HepG2 (cell line): ENCODE data around the gene NINL. TPM values are rescaled to one million over a fixed set of nuclear protein-coding genes. Genes with fewer than 3 reads are reported as not detected.
A peak's percentile ranks its signal among the peaks of the same experiment; 100 is the strongest.

ENCODE experiments used
- MAFF ChIP-seq: IDR thresholded peaks from 2 replicates; pipeline ENCODE4 v1.6.1; 2011; ENCODE audit warnings: low read depth, low read length, improper control_type of control experiment
- MED1 ChIP-seq: sonication (generic); formaldehyde crosslinking; IDR thresholded peaks from 2 replicates; pipeline ENCODE4 v1.4.0; 2020; ENCODE audit warnings: missing genetic modification reagents
- POLR2A ChIP-seq, 2 experiments: IDR thresholded peaks; 2 replicates each; pipeline ENCODE4 v1.6.1; 2011; ENCODE audit warnings: low read depth in 2 of 2, low read length in 2 of 2, mild to moderate bottlenecking in 1 of 2, moderate library complexity in 1 of 2; ENCODE audit not compliant: insufficient read depth in 1 of 2
- SOX13 ChIP-seq, 3 experiments: fragments of 450-650 bp in 1 of 3; sonication (generic) in 1 of 3; formaldehyde crosslinking in 1 of 3; IDR thresholded peaks in 2 of 3; conservative IDR thresholded peaks in 1 of 3; 2 replicates each; pipeline versions ENCODE4 v1.5.0 to v1.6.1; 2016 to 2020; ENCODE audit warnings: antibody characterized with exemption in 1 of 3, mild to moderate bottlenecking in 1 of 3, missing compliant biosample characterization in 1 of 3, missing genetic modification reagents in 1 of 3, moderate library complexity in 1 of 3
- ZC3H13 ChIP-seq: sonication (generic); formaldehyde crosslinking; IDR thresholded peaks from 2 replicates; pipeline ENCODE4 v1.8.1; 2023; ENCODE audit warnings: mild to moderate bottlenecking, missing genetic modification reagents, moderate library complexity
- ZNF160 ChIP-seq: sonication (generic); formaldehyde crosslinking; IDR thresholded peaks from 2 replicates; pipeline ENCODE4 v1.8.0; 2022; ENCODE audit warnings: mild to moderate bottlenecking, inconsistent platforms, missing genetic modification reagents
- ZNF333 ChIP-seq: sonication (generic); formaldehyde crosslinking; IDR thresholded peaks from 2 replicates; pipeline ENCODE4 v1.4.0; 2020; ENCODE audit warnings: mild to moderate bottlenecking, missing genetic modification reagents, borderline replicate concordance
- ZNF572 ChIP-seq: sonication (generic); formaldehyde crosslinking; IDR thresholded peaks from 2 replicates; pipeline ENCODE4 v1.5.1; 2020; ENCODE audit warnings: mild to moderate bottlenecking, missing genetic modification reagents
- ZNF589 ChIP-seq: sonication (generic); formaldehyde crosslinking; conservative IDR thresholded peaks from 2 replicates; pipeline ENCODE4 v1.8.0; 2022; ENCODE audit warnings: mild to moderate bottlenecking, moderate library complexity, missing genetic modification reagents
- ZNF737 ChIP-seq: sonication (generic); formaldehyde crosslinking; IDR thresholded peaks from 2 replicates; pipeline ENCODE4 v1.5.0; 2020; ENCODE audit warnings: missing genetic modification reagents, mild to moderate bottlenecking, borderline replicate concordance
- polyA plus RNA-seq, 8 experiments: library from polyadenylated mRNA; depleted of rRNA in 3 of 8; stranded (reverse) in 7 of 8; unstranded in 1 of 8; fragments of >200 nt; fragmentation: Illumina TruSeq in 4 of 8; extraction: Trizol in 4 of 8; gene quantifications; 2 replicates each; pipeline versions ENCODE4 v1.2.1 to v1.2.3, GENCODE V29; 2011 to 2016; ENCODE audit warnings: low read depth in 4 of 8, missing spikeins in 1 of 8, mixed read lengths in 1 of 8; ENCODE audit not compliant: insufficient read depth in 1 of 8
- total RNA-seq, 5 experiments: library from RNA; depleted of rRNA; stranded (reverse); fragments of >200 nt; fragmentation: Illumina TruSeq; extraction: Trizol; gene quantifications; 2 replicates each; pipeline ENCODE4 v1.2.3, GENCODE V29; 2016; ENCODE audit warnings: low read depth in 1 of 5
- TF ChIP-seq, protein P1 (sequence below): sonication (generic); formaldehyde crosslinking; IDR thresholded peaks from 2 replicates; pipeline ENCODE4 v1.4.0; 2020; ENCODE audit warnings: missing genetic modification reagents
- TF ChIP-seq, protein P2 (sequence below): sonication (generic); formaldehyde crosslinking; IDR thresholded peaks from 2 replicates; pipeline ENCODE4 v1.5.0; 2020; ENCODE audit warnings: mild to moderate bottlenecking, missing genetic modification reagents, moderate library complexity
- TF ChIP-seq, protein P3 (sequence below): sonication (generic); formaldehyde crosslinking; IDR thresholded peaks from 2 replicates; pipeline ENCODE4 v1.5.1; 2020; ENCODE audit warnings: missing genetic modification reagents, mild to moderate bottlenecking, borderline replicate concordance
- TF ChIP-seq, protein P4 (sequence below): sonication (generic); formaldehyde crosslinking; IDR thresholded peaks from 2 replicates; pipeline ENCODE4 v1.5.1; 2020; ENCODE audit warnings: mild to moderate bottlenecking, missing genetic modification reagents, moderate library complexity
- TF ChIP-seq, protein P5 (sequence below): sonication (generic); formaldehyde crosslinking; IDR thresholded peaks from 2 replicates; pipeline ENCODE4 v1.4.0; 2020; ENCODE audit warnings: mild to moderate bottlenecking, missing genetic modification reagents

The NINL gene
- total and polyA plus RNA-seq, 2 of the 13 experiments (the other 11 are each of a cell fraction or from before 2014, with no cell fraction given), result 32.3 to 34.3 TPM

DNA sequence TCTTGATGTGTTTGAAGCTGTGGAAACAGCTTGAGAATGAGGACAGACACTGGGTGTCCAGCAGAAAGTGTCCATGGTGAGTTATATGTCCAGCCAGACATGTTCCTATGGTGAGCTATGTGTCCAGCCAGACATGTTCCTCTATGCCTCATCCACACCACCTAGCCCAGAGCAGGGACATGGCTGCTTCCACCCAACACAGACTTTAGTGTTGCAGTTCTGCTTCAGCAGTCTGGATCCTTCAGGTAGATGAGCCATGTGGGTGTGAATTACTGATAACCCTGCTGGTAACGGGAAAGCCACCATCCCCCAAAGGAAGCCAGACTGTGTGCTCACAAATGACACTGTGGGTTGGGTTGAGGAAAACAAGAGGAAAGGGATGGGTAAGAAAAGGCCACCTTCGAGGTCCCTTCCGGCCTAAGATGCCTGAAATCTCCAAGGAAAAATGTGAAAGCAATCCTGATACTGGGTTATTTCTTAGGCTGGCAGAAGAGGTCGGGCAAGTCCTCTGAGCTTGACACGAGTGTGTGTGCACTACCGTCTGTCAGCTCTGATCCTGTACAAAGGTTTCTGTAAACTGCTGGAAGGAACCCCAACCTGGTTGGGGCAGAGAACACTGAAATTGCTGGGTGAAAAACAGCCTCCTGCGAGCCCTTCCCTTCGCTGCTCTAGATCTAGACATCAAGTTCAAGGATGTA, 77.8 kb downstream of the NINL start (continued):
- TF ChIP-seq, protein P1, sequence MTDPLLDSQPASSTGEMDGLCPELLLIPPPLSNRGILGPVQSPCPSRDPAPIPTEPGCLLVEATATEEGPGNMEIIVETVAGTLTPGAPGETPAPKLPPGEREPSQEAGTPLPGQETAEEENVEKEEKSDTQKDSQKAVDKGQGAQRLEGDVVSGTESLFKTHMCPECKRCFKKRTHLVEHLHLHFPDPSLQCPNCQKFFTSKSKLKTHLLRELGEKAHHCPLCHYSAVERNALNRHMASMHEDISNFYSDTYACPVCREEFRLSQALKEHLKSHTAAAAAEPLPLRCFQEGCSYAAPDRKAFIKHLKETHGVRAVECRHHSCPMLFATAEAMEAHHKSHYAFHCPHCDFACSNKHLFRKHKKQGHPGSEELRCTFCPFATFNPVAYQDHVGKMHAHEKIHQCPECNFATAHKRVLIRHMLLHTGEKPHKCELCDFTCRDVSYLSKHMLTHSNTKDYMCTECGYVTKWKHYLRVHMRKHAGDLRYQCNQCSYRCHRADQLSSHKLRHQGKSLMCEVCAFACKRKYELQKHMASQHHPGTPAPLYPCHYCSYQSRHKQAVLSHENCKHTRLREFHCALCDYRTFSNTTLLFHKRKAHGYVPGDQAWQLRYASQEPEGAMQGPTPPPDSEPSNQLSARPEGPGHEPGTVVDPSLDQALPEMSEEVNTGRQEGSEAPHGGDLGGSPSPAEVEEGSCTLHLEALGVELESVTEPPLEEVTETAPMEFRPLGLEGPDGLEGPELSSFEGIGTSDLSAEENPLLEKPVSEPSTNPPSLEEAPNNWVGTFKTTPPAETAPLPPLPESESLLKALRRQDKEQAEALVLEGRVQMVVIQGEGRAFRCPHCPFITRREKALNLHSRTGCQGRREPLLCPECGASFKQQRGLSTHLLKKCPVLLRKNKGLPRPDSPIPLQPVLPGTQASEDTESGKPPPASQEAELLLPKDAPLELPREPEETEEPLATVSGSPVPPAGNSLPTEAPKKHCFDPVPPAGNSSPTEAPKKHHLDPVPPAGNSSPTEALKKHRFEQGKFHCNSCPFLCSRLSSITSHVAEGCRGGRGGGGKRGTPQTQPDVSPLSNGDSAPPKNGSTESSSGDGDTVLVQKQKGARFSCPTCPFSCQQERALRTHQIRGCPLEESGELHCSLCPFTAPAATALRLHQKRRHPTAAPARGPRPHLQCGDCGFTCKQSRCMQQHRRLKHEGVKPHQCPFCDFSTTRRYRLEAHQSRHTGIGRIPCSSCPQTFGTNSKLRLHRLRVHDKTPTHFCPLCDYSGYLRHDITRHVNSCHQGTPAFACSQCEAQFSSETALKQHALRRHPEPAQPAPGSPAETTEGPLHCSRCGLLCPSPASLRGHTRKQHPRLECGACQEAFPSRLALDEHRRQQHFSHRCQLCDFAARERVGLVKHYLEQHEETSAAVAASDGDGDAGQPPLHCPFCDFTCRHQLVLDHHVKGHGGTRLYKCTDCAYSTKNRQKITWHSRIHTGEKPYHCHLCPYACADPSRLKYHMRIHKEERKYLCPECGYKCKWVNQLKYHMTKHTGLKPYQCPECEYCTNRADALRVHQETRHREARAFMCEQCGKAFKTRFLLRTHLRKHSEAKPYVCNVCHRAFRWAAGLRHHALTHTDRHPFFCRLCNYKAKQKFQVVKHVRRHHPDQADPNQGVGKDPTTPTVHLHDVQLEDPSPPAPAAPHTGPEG (CRISPR knock-in tag), result peak; percentile 16; the same call in 1 of the 2 replicates
- no peak for TF ChIP-seq MAFF
- TF ChIP-seq, protein P2, sequence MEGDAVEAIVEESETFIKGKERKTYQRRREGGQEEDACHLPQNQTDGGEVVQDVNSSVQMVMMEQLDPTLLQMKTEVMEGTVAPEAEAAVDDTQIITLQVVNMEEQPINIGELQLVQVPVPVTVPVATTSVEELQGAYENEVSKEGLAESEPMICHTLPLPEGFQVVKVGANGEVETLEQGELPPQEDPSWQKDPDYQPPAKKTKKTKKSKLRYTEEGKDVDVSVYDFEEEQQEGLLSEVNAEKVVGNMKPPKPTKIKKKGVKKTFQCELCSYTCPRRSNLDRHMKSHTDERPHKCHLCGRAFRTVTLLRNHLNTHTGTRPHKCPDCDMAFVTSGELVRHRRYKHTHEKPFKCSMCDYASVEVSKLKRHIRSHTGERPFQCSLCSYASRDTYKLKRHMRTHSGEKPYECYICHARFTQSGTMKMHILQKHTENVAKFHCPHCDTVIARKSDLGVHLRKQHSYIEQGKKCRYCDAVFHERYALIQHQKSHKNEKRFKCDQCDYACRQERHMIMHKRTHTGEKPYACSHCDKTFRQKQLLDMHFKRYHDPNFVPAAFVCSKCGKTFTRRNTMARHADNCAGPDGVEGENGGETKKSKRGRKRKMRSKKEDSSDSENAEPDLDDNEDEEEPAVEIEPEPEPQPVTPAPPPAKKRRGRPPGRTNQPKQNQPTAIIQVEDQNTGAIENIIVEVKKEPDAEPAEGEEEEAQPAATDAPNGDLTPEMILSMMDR (CRISPR knock-in tag), result peak; percentile 45
- peak; percentile 65; the same call in 1 of the 2 replicates for TF ChIP-seq ZNF333
- no peak for TF ChIP-seq ZNF160 (CRISPR knock-in tag)
- TF ChIP-seq, protein P3, sequence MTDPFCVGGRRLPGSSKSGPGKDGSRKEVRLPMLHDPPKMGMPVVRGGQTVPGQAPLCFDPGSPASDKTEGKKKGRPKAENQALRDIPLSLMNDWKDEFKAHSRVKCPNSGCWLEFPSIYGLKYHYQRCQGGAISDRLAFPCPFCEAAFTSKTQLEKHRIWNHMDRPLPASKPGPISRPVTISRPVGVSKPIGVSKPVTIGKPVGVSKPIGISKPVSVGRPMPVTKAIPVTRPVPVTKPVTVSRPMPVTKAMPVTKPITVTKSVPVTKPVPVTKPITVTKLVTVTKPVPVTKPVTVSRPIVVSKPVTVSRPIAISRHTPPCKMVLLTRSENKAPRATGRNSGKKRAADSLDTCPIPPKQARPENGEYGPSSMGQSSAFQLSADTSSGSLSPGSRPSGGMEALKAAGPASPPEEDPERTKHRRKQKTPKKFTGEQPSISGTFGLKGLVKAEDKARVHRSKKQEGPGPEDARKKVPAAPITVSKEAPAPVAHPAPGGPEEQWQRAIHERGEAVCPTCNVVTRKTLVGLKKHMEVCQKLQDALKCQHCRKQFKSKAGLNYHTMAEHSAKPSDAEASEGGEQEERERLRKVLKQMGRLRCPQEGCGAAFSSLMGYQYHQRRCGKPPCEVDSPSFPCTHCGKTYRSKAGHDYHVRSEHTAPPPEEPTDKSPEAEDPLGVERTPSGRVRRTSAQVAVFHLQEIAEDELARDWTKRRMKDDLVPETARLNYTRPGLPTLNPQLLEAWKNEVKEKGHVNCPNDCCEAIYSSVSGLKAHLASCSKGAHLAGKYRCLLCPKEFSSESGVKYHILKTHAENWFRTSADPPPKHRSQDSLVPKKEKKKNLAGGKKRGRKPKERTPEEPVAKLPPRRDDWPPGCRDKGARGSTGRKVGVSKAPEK, result no peak
- TF ChIP-seq SOX13 (IDR thresholded peaks at IDR 0.05), result no peak
- TF ChIP-seq SOX13 (CRISPR knock-in tag; conservative IDR thresholded peaks at IDR 0.05 in 1 of 2, IDR thresholded peaks at IDR 0.05 in 1 of 2), result 0 out of 4 replicates have a peak, but pooled peaks of 1 of the 2 experiments have one; percentile 58
- 0 out of 2 replicates have a peak, but pooled peaks have one; percentile 19 for TF ChIP-seq ZNF572 (CRISPR knock-in tag)
- no peak for TF ChIP-seq MED1 (CRISPR knock-in tag)
- TF ChIP-seq ZNF589 (CRISPR knock-in tag), result no peak
- TF ChIP-seq, protein P4, sequence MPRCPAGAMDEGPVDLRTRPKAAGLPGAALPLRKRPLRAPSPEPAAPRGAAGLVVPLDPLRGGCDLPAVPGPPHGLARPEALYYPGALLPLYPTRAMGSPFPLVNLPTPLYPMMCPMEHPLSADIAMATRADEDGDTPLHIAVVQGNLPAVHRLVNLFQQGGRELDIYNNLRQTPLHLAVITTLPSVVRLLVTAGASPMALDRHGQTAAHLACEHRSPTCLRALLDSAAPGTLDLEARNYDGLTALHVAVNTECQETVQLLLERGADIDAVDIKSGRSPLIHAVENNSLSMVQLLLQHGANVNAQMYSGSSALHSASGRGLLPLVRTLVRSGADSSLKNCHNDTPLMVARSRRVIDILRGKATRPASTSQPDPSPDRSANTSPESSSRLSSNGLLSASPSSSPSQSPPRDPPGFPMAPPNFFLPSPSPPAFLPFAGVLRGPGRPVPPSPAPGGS (CRISPR knock-in tag), result peak; percentile 13; the same call in 1 of the 2 replicates
- TF ChIP-seq, protein P5, sequence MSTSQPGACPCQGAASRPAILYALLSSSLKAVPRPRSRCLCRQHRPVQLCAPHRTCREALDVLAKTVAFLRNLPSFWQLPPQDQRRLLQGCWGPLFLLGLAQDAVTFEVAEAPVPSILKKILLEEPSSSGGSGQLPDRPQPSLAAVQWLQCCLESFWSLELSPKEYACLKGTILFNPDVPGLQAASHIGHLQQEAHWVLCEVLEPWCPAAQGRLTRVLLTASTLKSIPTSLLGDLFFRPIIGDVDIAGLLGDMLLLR, result peak; percentile 77; the same call in 1 of the 2 replicates
- TF ChIP-seq POLR2A (IDR thresholded peaks at IDR 0.05; ENCODE audit: insufficient read depth in 1 of 2, low read depth in 2 of 2, low read length in 2 of 2), result peak in 1 of 2 experiments; percentile 7; a peak in 1 of 4 replicates
- no peak; the same call in 1 of the 2 replicates for TF ChIP-seq ZC3H13 (CRISPR knock-in tag)
- peak; percentile 67; the same call in 1 of the 2 replicates for TF ChIP-seq ZNF737 (CRISPR knock-in tag)
